Measurements from ENCODE around the gene MAP2K1.

DNA sequence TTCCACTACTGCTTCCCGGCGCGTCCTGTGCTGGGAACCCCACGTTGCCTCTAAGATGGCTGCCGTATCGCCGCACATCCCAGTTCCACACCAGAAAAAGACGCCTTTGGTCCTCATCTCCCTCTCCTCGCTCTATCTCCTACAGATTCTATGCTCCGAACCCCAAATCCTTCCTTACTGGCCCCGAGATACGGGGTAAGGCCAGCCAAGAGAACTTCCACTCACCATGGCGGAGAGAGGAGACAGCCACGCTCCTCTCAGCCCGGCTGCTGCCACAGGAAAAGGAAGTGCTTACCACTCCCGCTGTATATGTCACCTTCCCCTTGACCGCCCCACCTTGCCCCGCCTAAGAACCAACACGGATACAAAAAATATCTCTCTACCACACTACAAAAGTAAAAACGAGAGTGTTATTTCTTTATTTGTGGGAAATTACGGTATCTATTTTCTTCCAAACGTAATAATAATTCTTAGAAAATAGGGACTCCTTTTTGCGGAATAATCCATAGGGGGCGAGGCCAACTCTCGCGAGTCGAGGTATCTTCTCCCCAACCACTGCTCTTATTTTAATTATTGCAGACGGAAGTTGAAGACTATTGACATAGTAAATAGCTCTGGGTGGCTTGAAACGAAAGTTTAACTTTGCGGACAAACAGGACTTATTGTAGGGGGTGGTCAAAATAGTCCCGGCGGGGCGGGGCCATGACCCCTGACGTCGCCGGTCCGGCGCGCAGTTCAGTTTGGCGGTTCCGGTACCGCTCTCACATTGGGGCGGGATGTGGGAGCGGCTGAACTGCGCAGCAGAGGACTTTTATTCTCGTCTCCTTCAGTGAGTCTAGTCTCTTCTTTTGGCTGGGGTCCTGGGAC is 118.1 kb downstream of the MAP2K1 start, which contains the start of the genes RPL4 and ZWILCH:
- peak; percentile 96 for TF ChIP-seq POLR2A (IDR thresholded peaks at IDR 0.05; ENCODE audit: extremely low read depth, insufficient read length)
- TF ChIP-seq CTCF (IDR thresholded peaks at IDR 0.05; ENCODE audit: low read depth, low read length): no peak
- TF ChIP-seq, protein P1, sequence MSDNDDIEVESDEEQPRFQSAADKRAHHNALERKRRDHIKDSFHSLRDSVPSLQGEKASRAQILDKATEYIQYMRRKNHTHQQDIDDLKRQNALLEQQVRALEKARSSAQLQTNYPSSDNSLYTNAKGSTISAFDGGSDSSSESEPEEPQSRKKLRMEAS (IDR thresholded peaks at IDR 0.05; ENCODE audit: low read depth, low read length): peak; percentile 80

Measured in NB4 (cell line).